A673 (cell line): Measurements from ENCODE around the gene KLRF1. TPM values are rescaled to one million over a fixed set of nuclear protein-coding genes. Genes with fewer than 3 reads are reported as not detected.

Experiments
- BruUV-seq: library from RNA; stranded (reverse); fragments of 400-500 nt; replicated peaks from 2 replicates; lab custom pipeline; 2021; lab: Mats Ljungman, UMichigan
- CTCF ChIA-PET: fragments of 300-600 bp; sonication (Branson Sonifier 250); formaldehyde crosslinking; loops from one replicate; lab custom pipeline; 2022; ENCODE audit warnings: antibody characterized with exemption; lab: Charles Lee
- POLR2A ChIA-PET: fragments of 300-600 bp; sonication (Branson Sonifier 250); formaldehyde crosslinking; loops from one replicate; lab custom pipeline; 2022; ENCODE audit warnings: antibody characterized with exemption; ENCODE audit not compliant: low non-redundant PET; lab: Charles Lee
- DNase-seq: peaks from one replicate; pipeline ENCODE4 v3.0.0-alpha.2; 2015; ENCODE audit warnings: low spot score
- H3K27ac ChIP-seq: fragments of 200-600 bp; sonication (generic); 2 replicates; pipeline ENCODE4 v1.5.1; 2016; ENCODE audit warnings: mixed run types, low read depth, mild to moderate bottlenecking, mixed read lengths, antibody characterized with exemption, low read length; ENCODE audit not compliant: poor library complexity, severe bottlenecking
- H3K27me3 ChIP-seq: fragments of 200-600 bp; sonication (generic); replicated peaks from 2 replicates; pipeline ENCODE4 v1.6.1; 2017; ENCODE audit warnings: mixed run types, low read depth, mild to moderate bottlenecking, mixed read lengths, antibody characterized with exemption, low read length; ENCODE audit not compliant: insufficient read depth, poor library complexity
- H3K36me3 ChIP-seq: fragments of 200-600 bp; sonication (generic); 2 replicates; pipeline ENCODE4 v1.6.1; 2016; ENCODE audit warnings: mixed run types, mild to moderate bottlenecking, mixed read lengths, antibody characterized with exemption, low read length; ENCODE audit not compliant: insufficient read depth, poor library complexity, severe bottlenecking
- H3K4me1 ChIP-seq: fragments of 200-600 bp; sonication (generic); 2 replicates; pipeline ENCODE4 v1.6.1; 2017; ENCODE audit warnings: mixed run types, mild to moderate bottlenecking, mixed read lengths, antibody characterized with exemption, low read length; ENCODE audit not compliant: insufficient read depth, poor library complexity, severe bottlenecking
- H3K4me3 ChIP-seq: fragments of 200-600 bp; sonication (generic); 2 replicates; pipeline ENCODE4 v1.5.1; 2016; ENCODE audit warnings: low read depth, mixed run types, mild to moderate bottlenecking, mixed read lengths, low read length; ENCODE audit not compliant: poor library complexity, severe bottlenecking
- H3K9me3 ChIP-seq: fragments of 200-600 bp; sonication (generic); 2 replicates; pipeline ENCODE4 v1.6.1; 2016; ENCODE audit warnings: mixed run types, low read depth, mild to moderate bottlenecking, mixed read lengths, antibody characterized with exemption, low read length; ENCODE audit not compliant: poor library complexity, severe bottlenecking
- CTCF ChIP-seq: fragments of 300-800, 200-600 bp; sonication (generic); conservative IDR thresholded peaks from 2 replicates; pipeline ENCODE4 v1.5.1; 2017; ENCODE audit warnings: low read depth, mild to moderate bottlenecking, antibody characterized with exemption, low read length, moderate library complexity, mixed read lengths
- EZH2 ChIP-seq: fragments of 200-600 bp; sonication (generic); IDR thresholded peaks from 2 replicates; pipeline ENCODE4 v1.6.1; 2017; ENCODE audit warnings: borderline replicate concordance, low read depth, mild to moderate bottlenecking, mixed read lengths, antibody characterized with exemption, low read length; ENCODE audit not compliant: poor library complexity, severe bottlenecking
- intact Hi-C: fragments of 100-400 bp; cut with micrococcal nuclease; formaldehyde crosslinking; loops from one replicate; pipeline ENCODE4 v1.10.0; 2022; ENCODE audit not compliant: unreplicated experiment
- total RNA-seq: library from RNA; stranded (reverse); gene quantifications from 2 replicates; pipeline ENCODE4 v1.2.3, GENCODE V29; 2021

Gene KLRF1
- total RNA-seq, 1 experiment from 2014 or later, result not detected

- Histone ChIP-seq H3K4me3 (no peak overlapping the region), H3K9me3 (no peaks in the 10 kb centered on the region), H3K36me3 (no peaks in the 10 kb centered on the region), H3K27ac (no peak overlapping the region), H3K4me1 (peaks cover 12% of the 10 kb centered on the region), H3K27me3 (no peaks in the 10 kb centered on the region)
- DNase-seq, result no peak
- BruUV-seq, result no TSS peak
- CTCF ChIA-PET, result no interaction called here
- POLR2A ChIA-PET, result no interaction called here
- intact Hi-C loops, result no loop called here
- TF ChIP-seq CTCF, result no peak
- TF ChIP-seq EZH2, result no peak
These were observed 33.4 kb upstream of the KLRF1 start for GRCh38 chr12:9793779-9794395.

DNA sequence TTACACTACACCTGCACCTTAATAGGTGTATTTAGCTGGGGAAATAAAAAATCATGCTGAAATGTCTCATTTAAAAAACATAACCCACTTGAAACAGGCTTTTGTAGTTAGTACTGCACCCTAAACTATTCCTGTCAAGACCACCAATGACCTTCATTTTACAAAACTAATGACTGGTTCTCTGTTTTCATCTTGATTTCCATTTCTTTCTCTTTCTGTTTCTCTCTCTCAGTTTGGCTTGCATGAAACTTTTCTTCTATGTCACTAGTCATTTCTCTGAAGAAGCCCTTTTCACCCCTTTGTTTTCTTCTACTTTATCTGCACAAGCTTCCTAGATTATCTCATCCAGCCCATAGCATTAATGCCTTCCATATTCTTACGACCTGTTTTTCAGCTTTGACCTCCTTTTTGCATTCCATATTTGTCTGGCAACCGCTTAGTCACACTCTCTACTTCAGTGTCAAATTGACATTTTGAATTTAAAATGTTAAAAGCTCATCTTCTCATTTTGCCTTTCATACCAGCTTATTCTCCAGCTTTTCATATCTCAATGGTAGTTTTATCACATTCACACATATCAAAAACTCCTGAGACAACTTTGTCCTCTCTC, 32.7 kb upstream of the KLRF1 start:
- Histone ChIP-seq H3K9me3 (no peaks in the 10 kb centered on the region), H3K27ac (no peak overlapping the region), H3K36me3 (no peaks in the 10 kb centered on the region), H3K4me3 (no peak overlapping the region), H3K27me3 (no peaks in the 10 kb centered on the region), H3K4me1 (peaks cover 12% of the 10 kb centered on the region)
- intact Hi-C loops, result no loop called here
- POLR2A ChIA-PET, result no interaction called here
- BruUV-seq, result no TSS peak
- DNase-seq, result no peak
- TF ChIP-seq EZH2 (no peak), CTCF (no peak)
- CTCF ChIA-PET, result no interaction called here

DNA sequence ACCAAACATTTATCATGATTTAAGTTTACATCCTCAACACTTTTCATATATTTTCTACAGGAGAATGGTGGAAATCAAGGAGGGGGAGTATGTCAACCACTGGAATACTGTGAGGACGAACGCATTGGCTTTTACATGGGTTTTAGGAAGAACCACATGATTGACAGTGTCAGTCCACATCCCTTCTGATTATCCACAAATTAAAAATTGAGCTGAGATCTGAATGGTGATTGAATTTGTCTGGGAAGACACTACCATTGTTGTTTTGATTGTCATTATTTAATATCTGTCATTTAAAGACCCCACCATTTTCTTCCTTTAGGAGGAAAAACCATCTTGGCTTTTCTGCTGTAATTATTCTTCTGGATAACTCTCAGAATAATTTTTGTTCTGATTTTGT, 31.3 kb upstream of the KLRF1 start:
- H3K36me3 ChIP-seq, result no peaks in the 10 kb centered on the region
- H3K4me3 ChIP-seq, result no peak overlapping the region
- CTCF ChIA-PET, result no interaction called here
- POLR2A ChIA-PET, result no interaction called here
- H3K27ac ChIP-seq, result no peak overlapping the region
- no peaks in the 10 kb centered on the region for H3K9me3 ChIP-seq
- H3K27me3 ChIP-seq, result no peaks in the 10 kb centered on the region
- H3K4me1 ChIP-seq, result peaks cover 12% of the 10 kb centered on the region
- TF ChIP-seq EZH2 (no peak), CTCF (no peak)
- BruUV-seq, result no TSS peak
- DNase-seq, result no peak
- intact Hi-C loops, result no loop called here
